ENCODE results near the gene DCLK2.

DCLK2 gene

DNA sequence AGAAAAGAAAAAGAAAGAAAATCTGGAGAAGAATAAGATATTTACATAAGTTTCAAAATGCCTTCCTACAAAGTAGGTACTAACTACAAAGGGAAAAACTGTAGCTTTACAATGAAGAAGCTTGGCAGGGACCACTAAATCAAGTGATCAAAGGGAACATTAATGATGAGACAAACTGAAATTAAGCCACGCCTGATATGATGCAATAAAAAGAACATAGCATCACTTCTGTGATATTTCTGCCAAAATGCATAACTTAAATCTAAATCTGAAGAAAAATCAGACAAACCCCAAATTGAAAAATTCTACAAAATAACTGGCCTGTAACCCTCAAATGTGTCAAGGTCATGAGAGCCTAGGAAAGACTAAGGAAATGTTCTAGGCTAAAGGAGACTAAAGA lies 8.9 kb upstream of the DCLK2 start:
- Histone ChIP-seq H3K4me1 (ENCODE audit: control insufficient read depth, insufficient read depth, low read length) (peaks cover 5% of the 10 kb centered on the region), H3K4me3 (ENCODE audit: low read length in 2 of 2) (no peak overlapping the region), H3K27ac (ENCODE audit: low read length) (no peak overlapping the region), H3K27me3 (ENCODE audit: control insufficient read depth in 1 of 2, insufficient read depth in 2 of 2, low read length in 2 of 2) (no peaks in the 10 kb centered on the region), H3K9ac (ENCODE audit: low read length in 2 of 2) (no peak overlapping the region), H3K36me3 (ENCODE audit: control insufficient read depth in 2 of 2, insufficient read depth in 2 of 2, low read length in 2 of 2) (no peaks in the 10 kb centered on the region), H3K9me3 (ENCODE audit: control insufficient read depth in 2 of 2, low read length in 2 of 2) (no peaks in the 10 kb centered on the region)

DNA sequence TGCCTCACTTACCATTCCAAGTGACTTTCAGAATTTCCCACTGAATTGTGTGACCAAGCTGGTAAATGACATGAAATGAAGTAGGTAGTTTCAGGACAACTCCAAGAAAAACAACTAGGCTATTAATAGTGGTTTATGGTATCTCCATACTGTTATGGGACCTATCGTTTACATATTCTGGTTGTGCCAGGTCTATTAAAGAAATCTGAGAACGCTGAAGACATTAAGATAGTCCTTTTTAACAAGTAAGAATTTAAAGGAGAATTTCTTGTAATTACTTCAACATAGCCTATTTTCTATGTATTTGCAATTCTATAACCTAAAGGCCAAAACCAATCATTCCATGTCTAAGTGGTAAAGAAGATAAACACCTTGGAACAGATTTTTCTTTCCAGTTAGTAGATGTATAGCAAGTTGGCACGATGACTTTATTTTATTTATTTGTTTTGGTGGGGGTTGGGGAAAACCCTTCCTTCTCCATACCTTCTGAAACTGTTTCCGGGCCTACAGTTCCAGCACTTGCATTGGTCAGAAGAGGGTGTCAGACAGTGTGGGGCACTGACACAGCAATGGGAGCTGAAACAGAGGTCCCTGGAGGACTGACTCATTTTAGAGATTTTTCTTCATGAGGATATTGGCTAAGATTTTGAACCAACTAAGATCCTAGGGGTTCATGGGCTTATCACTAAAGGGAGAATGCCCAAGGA lies 7.6 kb upstream of the DCLK2 start:
- Histone ChIP-seq H3K36me3 (ENCODE audit: control insufficient read depth in 2 of 2, insufficient read depth in 2 of 2, low read length in 2 of 2) (no peaks in the 10 kb centered on the region), H3K9ac (ENCODE audit: low read length in 2 of 2) (no peak overlapping the region), H3K4me1 (ENCODE audit: control insufficient read depth, insufficient read depth, low read length) (peaks cover 5% of the 10 kb centered on the region), H3K9me3 (ENCODE audit: control insufficient read depth in 2 of 2, low read length in 2 of 2) (no peaks in the 10 kb centered on the region), H3K4me3 (ENCODE audit: low read length in 2 of 2) (no peak overlapping the region), H3K27me3 (ENCODE audit: control insufficient read depth in 1 of 2, insufficient read depth in 2 of 2, low read length in 2 of 2) (no peaks in the 10 kb centered on the region), H3K27ac (ENCODE audit: low read length) (no peak overlapping the region)

DNA sequence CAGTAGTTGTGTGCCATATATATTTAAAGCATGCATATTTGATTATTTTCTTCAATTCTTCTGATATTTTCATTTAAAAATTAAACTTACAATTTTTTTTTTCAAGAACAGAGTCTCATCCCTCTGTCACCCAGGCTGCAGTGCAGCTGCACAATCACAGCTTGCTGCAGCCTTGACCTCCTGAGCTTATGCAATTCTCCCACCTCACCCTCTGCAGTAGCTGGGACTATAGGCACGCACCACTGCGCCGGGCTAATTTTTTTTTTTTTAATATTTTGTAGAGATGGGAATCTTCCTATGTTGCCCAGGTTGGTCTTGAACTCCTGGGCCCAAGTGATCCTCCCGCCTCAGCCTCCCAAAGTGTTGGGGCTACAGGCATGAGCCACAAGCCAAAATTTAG lies 5.8 kb upstream of the DCLK2 start:
- Histone ChIP-seq H3K27me3 (ENCODE audit: control insufficient read depth in 1 of 2, insufficient read depth in 2 of 2, low read length in 2 of 2) (no peaks in the 10 kb centered on the region), H3K4me1 (ENCODE audit: control insufficient read depth, insufficient read depth, low read length) (peaks cover 8% of the 10 kb centered on the region), H3K27ac (ENCODE audit: low read length) (peak overlapping the region; percentile 37), H3K9ac (ENCODE audit: low read length in 2 of 2) (no peak overlapping the region), H3K4me3 (ENCODE audit: low read length in 2 of 2) (no peak overlapping the region), H3K36me3 (ENCODE audit: control insufficient read depth in 2 of 2, insufficient read depth in 2 of 2, low read length in 2 of 2) (no peaks in the 10 kb centered on the region), H3K9me3 (ENCODE audit: control insufficient read depth in 2 of 2, low read length in 2 of 2) (no peaks in the 10 kb centered on the region)

DNA sequence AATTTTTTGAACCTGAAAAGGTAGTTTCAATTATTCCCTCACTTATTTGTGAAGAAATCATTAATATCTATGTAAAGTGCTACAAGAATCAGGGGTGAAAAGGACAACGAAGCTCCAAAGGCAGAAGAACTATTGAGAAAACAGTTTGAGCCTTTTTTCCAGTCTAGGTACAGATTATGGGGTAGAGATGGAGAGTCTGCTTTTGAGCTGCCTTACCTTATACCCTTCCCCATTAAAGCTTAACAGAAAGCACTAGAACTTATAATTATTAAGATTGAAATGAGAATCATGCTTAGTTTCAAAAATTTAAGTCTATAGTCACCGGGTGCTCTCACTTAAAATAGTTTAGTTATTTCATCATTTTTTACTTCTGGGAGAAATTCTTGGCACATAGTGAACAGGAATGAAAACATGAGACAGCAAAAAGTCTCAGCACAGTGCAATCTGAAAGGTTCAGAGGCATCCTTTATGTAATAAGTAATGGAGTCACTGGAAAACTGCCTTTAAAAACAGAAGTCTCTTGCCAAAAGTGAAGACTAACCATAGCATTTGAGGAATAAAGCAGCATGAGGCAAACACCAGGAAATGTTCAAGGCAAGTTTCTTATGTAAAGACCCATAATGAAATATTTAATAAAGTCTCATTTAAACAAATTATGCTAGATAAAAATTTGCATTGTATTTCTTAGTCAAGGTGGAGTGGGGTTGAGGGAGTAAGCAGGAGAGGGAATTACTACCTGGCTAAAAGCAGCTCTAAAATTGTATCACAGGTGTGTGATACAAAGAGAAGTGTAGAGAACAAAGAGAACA lies 5.1 kb upstream of the DCLK2 start:
- H3K27ac ChIP-seq (ENCODE audit: low read length), result peak overlapping the region; percentile 37
- no peaks in the 10 kb centered on the region for H3K36me3 ChIP-seq (ENCODE audit: control insufficient read depth in 2 of 2, insufficient read depth in 2 of 2, low read length in 2 of 2)
- H3K9me3 ChIP-seq (ENCODE audit: control insufficient read depth in 2 of 2, low read length in 2 of 2), result no peaks in the 10 kb centered on the region
- no peaks in the 10 kb centered on the region for H3K27me3 ChIP-seq (ENCODE audit: control insufficient read depth in 1 of 2, insufficient read depth in 2 of 2, low read length in 2 of 2)
- peak overlapping the region in 1 of 2 donors; percentile 29 for H3K9ac ChIP-seq (ENCODE audit: low read length in 2 of 2)
- no peak overlapping the region for H3K4me3 ChIP-seq (ENCODE audit: low read length in 2 of 2)
- H3K4me1 ChIP-seq (ENCODE audit: control insufficient read depth, insufficient read depth, low read length), result peaks cover 12% of the 10 kb centered on the region

DNA sequence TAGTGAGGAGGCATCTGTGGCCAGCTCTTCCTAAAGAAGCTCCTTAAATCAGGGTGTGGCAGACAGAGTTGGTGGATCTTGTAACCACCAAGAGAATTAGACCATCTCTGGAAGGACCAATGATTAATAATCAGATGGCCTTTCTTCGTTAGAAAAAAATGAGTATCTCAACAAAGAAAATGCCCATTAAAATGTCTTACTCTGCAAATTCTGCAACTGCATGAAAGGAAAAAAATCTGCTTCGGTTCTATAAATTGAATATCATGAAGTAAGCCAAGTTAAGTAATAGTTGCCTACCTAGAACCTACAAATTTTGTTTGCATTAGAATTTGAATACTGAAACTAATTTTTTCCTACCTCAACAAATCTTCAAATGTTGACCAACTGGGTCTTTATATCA lies 4.2 kb upstream of the DCLK2 start:
- Histone ChIP-seq H3K4me3 (ENCODE audit: low read length in 2 of 2) (no peak overlapping the region), H3K9me3 (ENCODE audit: control insufficient read depth in 2 of 2, low read length in 2 of 2) (no peaks in the 10 kb centered on the region), H3K27ac (ENCODE audit: low read length) (peak overlapping the region; percentile 37), H3K27me3 (ENCODE audit: control insufficient read depth in 1 of 2, insufficient read depth in 2 of 2, low read length in 2 of 2) (no peaks in the 10 kb centered on the region), H3K36me3 (ENCODE audit: control insufficient read depth in 2 of 2, insufficient read depth in 2 of 2, low read length in 2 of 2) (no peaks in the 10 kb centered on the region), H3K4me1 (ENCODE audit: control insufficient read depth, insufficient read depth, low read length) (peaks cover 14% of the 10 kb centered on the region), H3K9ac (ENCODE audit: low read length in 2 of 2) (no peak overlapping the region)

DNA sequence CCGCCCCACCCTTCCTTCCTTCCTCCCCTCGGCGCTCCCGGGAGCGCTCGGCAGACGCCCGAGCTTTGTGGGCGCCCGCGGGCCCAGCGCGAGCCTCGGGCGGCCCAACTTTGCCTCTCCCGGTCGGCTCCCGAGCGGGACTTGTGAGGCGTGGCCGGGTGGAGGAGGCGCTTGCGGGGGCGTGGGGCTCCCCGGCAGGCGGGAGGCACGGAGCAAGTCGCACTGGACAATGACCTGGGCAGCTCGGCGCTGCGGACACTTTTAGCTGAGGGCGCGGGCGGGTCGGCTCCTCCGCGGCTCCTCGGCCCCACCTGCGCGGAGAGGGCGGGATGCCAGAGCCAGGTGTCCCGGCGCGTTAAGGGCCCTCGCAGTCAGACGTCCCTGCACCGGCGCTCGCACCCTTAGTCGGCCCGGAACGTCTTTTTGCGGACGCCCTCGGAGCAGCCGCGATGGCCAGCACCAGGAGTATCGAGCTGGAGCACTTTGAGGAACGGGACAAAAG lies 385 bp downstream of the DCLK2 start:
- peaks cover 18% of the 10 kb centered on the region for H3K4me1 ChIP-seq (ENCODE audit: control insufficient read depth, insufficient read depth, low read length)
- peak overlapping the region; percentile 74 to 75 for H3K9ac ChIP-seq (ENCODE audit: low read length in 2 of 2)
- H3K9me3 ChIP-seq (ENCODE audit: control insufficient read depth in 2 of 2, low read length in 2 of 2), result no peaks in the 10 kb centered on the region
- peak overlapping the region; percentile 88 for H3K27ac ChIP-seq (ENCODE audit: low read length)
- H3K27me3 ChIP-seq (ENCODE audit: control insufficient read depth in 1 of 2, insufficient read depth in 2 of 2, low read length in 2 of 2), result no peaks in the 10 kb centered on the region
- H3K36me3 ChIP-seq (ENCODE audit: control insufficient read depth in 2 of 2, insufficient read depth in 2 of 2, low read length in 2 of 2), result no peaks in the 10 kb centered on the region
- H3K4me3 ChIP-seq (ENCODE audit: low read length in 2 of 2), result peak overlapping the region; percentile 80 to 87

DNA sequence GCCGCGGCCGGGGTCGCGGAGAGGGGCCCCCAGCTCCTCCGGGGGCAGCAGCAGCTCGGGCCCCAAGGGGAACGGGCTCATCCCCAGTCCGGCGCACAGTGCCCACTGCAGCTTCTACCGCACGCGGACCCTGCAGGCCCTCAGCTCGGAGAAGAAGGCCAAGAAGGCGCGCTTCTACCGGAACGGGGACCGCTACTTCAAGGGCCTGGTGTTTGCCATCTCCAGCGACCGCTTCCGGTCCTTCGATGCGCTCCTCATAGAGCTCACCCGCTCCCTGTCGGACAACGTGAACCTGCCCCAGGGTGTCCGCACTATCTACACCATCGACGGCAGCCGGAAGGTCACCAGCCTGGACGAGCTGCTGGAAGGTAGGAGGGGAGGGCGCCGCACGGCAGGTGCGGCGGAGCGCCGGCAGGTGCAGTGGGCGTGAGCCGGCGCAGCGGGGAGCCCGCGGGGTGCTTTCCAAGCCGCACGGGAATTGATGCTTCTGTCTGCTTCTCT lies 886 bp downstream of the DCLK2 start:
- H3K9me3 ChIP-seq (ENCODE audit: control insufficient read depth in 2 of 2, low read length in 2 of 2), result no peaks in the 10 kb centered on the region
- H3K36me3 ChIP-seq (ENCODE audit: control insufficient read depth in 2 of 2, insufficient read depth in 2 of 2, low read length in 2 of 2), result no peaks in the 10 kb centered on the region
- peak overlapping the region; percentile 88 for H3K27ac ChIP-seq (ENCODE audit: low read length)
- no peaks in the 10 kb centered on the region for H3K27me3 ChIP-seq (ENCODE audit: control insufficient read depth in 1 of 2, insufficient read depth in 2 of 2, low read length in 2 of 2)
- peak overlapping the region; percentile 74 to 75 for H3K9ac ChIP-seq (ENCODE audit: low read length in 2 of 2)
- H3K4me1 ChIP-seq (ENCODE audit: control insufficient read depth, insufficient read depth, low read length), result peaks cover 16% of the 10 kb centered on the region
- H3K4me3 ChIP-seq (ENCODE audit: low read length in 2 of 2), result peak overlapping the region; percentile 80 to 87

DNA sequence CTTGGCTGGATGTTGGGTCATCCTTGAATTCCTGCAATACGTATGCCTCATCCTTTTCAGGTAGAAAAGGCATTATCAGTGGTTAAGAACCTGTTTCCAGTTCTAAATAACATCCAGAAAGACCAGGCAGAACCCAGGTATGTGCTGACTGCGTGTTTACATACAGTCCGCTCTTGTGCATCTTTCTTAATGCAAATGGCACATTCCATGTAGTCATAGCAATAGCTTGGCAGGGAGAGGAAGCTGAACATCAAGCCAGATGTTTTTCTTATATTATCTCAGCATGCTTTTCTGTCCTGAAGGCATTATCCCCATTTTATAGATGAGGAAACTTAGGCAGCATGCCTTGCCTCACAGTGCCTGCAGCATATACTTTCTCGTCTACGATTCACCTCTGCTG lies 2.1 kb downstream of the DCLK2 start:
- no peaks in the 10 kb centered on the region for H3K36me3 ChIP-seq (ENCODE audit: control insufficient read depth in 2 of 2, insufficient read depth in 2 of 2, low read length in 2 of 2)
- no peak overlapping the region for H3K27ac ChIP-seq (ENCODE audit: low read length)
- H3K4me3 ChIP-seq (ENCODE audit: low read length in 2 of 2), result peak overlapping the region; percentile 80 to 87
- peaks cover 16% of the 10 kb centered on the region for H3K4me1 ChIP-seq (ENCODE audit: control insufficient read depth, insufficient read depth, low read length)
- H3K27me3 ChIP-seq (ENCODE audit: control insufficient read depth in 1 of 2, insufficient read depth in 2 of 2, low read length in 2 of 2), result no peaks in the 10 kb centered on the region
- H3K9me3 ChIP-seq (ENCODE audit: control insufficient read depth in 2 of 2, low read length in 2 of 2), result no peaks in the 10 kb centered on the region
- no peak overlapping the region for H3K9ac ChIP-seq (ENCODE audit: low read length in 2 of 2)

DNA sequence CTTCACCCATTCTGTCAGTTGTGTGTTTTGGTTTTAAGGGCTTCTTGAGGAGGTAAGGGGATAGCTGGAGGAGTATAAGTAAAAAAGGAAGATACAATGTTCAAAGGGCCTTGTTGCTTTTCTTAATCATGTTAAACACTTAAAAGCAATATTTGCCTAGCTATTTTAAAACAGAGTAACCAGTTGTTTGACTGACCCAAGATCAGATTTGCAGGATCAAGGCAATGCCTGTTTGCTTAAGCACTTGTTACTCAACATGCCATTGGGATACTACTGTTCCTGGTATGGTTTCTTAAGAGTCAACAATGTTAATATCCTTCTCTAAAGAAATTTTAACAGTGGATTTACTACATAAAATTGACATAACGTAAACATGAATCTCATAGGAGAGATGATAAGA lies 2.6 kb downstream of the DCLK2 start:
- H3K9me3 ChIP-seq (ENCODE audit: control insufficient read depth in 2 of 2, low read length in 2 of 2), result no peaks in the 10 kb centered on the region
- H3K9ac ChIP-seq (ENCODE audit: low read length in 2 of 2), result no peak overlapping the region
- H3K36me3 ChIP-seq (ENCODE audit: control insufficient read depth in 2 of 2, insufficient read depth in 2 of 2, low read length in 2 of 2), result no peaks in the 10 kb centered on the region
- H3K4me3 ChIP-seq (ENCODE audit: low read length in 2 of 2), result peak overlapping the region; percentile 80 to 87
- peaks cover 16% of the 10 kb centered on the region for H3K4me1 ChIP-seq (ENCODE audit: control insufficient read depth, insufficient read depth, low read length)
- no peaks in the 10 kb centered on the region for H3K27me3 ChIP-seq (ENCODE audit: control insufficient read depth in 1 of 2, insufficient read depth in 2 of 2, low read length in 2 of 2)
- H3K27ac ChIP-seq (ENCODE audit: low read length), result no peak overlapping the region

DNA sequence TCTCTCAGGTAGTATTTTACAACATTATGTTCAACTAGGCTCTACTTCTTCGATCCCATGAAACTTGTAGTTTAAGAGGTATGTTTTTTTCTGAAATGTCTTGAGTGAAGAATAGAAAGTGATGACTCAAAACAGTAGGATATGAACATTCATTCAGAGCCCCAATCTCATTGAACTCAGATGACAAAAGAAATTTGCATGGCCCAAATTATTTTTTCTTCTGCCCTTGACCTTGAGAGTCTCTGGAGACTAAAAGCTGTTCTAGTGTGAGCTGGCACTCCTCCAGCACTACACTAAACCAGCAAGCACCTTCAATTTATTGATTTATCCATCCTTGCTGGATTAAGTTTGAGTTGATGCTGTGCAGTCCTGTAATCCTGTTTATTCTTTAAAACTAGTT lies 4.0 kb downstream of the DCLK2 start:
- Histone ChIP-seq H3K4me3 (ENCODE audit: low read length in 2 of 2) (no peak overlapping the region), H3K9ac (ENCODE audit: low read length in 2 of 2) (no peak overlapping the region), H3K27me3 (ENCODE audit: control insufficient read depth in 1 of 2, insufficient read depth in 2 of 2, low read length in 2 of 2) (no peaks in the 10 kb centered on the region), H3K36me3 (ENCODE audit: control insufficient read depth in 2 of 2, insufficient read depth in 2 of 2, low read length in 2 of 2) (no peaks in the 10 kb centered on the region), H3K4me1 (ENCODE audit: control insufficient read depth, insufficient read depth, low read length) (peaks cover 15% of the 10 kb centered on the region), H3K27ac (ENCODE audit: low read length) (no peak overlapping the region), H3K9me3 (ENCODE audit: control insufficient read depth in 2 of 2, low read length in 2 of 2) (no peaks in the 10 kb centered on the region)

All from stomach smooth muscle (tissue), 2 donors.